PC-3 (cell line): ENCODE results near the gene SIDT2.

ENCODE experiments used
- CTCF ChIP-seq: fragments of 300-600 bp; sonication (generic); conservative IDR thresholded peaks from 2 replicates; pipeline ENCODE4 v1.5.1; 2017; ENCODE audit warnings: antibody characterized with exemption, low read depth, mild to moderate bottlenecking, low read length
- EZH2 ChIP-seq: fragments of 300-600 bp; sonication (generic); IDR thresholded peaks from one replicate; pipeline ENCODE4 v1.6.1; 2017; ENCODE audit warnings: antibody characterized with exemption, mild to moderate bottlenecking, low read length; ENCODE audit not compliant: unreplicated experiment

GRCh38 chr11:117183724-117184349 lies 5.3 kb downstream of the SIDT2 start:
- TF ChIP-seq CTCF (no peak), EZH2 (no peak)
